ENCODE measurements around the gene KMT2C.

- TF ChIP-seq EP300 (IDR thresholded peaks at IDR 0.05) (no peak), CTCF (IDR thresholded peaks at IDR 0.05) (no peak)
These were observed 330.6 kb downstream of the KMT2C start for GRCh38 chr7:152105205-152105604.
